ENCODE results near the gene CACNA1H.

Gene CACNA1H

DNA sequence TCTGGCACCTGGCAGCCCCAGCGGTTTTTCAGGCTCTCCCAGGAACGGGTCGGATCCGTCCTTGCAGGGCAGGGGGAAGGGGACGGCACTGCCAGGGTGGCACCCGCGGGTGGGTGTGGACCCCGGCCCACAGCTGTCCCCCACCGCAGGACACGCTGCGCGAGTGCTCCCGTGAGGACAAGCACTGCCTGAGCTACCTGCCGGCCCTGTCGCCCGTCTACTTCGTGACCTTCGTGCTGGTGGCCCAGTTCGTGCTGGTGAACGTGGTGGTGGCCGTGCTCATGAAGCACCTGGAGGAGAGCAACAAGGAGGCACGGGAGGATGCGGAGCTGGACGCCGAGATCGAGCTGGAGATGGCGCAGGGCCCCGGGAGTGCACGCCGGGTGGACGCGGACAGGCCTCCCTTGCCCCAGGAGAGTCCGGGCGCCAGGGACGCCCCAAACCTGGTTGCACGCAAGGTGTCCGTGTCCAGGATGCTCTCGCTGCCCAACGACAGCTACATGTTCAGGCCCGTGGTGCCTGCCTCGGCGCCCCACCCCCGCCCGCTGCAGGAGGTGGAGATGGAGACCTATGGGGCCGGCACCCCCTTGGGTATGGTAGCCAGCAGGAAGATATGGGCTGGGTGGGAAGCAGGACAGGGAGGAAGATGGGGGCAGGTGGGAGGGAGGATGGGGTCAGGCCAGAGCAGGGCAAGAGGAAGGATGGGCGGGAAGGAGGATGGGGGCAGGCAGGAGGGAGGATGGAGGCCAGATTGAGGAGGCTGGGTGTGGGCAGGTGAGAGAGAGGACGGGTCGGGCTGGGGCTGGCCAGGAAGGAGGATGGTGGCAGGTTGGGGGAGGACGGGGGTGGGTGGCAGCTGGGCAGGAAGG lies 65.4 kb downstream of the CACNA1H start:
- Histone ChIP-seq H3K79me2 (ENCODE audit: low read length) (no peaks in the 10 kb centered on the region), H2AFZ (ENCODE audit: low read depth, low read length) (no peak overlapping the region), H3K27ac (ENCODE audit: low read length) (no peak overlapping the region), H3K9ac (ENCODE audit: low read length) (no peak overlapping the region), H3K27me3 (ENCODE audit: low read depth, low read length) (no peaks in the 10 kb centered on the region), H3K9me3 (ENCODE audit: insufficient read depth, low read length) (no peaks in the 10 kb centered on the region), H3K36me3 (replicated peaks; ENCODE audit: low read depth, low read length) (no peaks in the 10 kb centered on the region), H3K4me1 (ENCODE audit: low read length) (no peaks in the 10 kb centered on the region), H4K20me1 (ENCODE audit: insufficient read depth, low read length) (no peaks in the 10 kb centered on the region), H3K4me2 (ENCODE audit: low read length) (no peak overlapping the region), H3K4me3 (ENCODE audit: low read length) (no peak overlapping the region)
- TF ChIP-seq EZH2phosphoT487 (IDR thresholded peaks at IDR 0.05; ENCODE audit: low read depth) = no peak
- TF ChIP-seq, protein P1, sequence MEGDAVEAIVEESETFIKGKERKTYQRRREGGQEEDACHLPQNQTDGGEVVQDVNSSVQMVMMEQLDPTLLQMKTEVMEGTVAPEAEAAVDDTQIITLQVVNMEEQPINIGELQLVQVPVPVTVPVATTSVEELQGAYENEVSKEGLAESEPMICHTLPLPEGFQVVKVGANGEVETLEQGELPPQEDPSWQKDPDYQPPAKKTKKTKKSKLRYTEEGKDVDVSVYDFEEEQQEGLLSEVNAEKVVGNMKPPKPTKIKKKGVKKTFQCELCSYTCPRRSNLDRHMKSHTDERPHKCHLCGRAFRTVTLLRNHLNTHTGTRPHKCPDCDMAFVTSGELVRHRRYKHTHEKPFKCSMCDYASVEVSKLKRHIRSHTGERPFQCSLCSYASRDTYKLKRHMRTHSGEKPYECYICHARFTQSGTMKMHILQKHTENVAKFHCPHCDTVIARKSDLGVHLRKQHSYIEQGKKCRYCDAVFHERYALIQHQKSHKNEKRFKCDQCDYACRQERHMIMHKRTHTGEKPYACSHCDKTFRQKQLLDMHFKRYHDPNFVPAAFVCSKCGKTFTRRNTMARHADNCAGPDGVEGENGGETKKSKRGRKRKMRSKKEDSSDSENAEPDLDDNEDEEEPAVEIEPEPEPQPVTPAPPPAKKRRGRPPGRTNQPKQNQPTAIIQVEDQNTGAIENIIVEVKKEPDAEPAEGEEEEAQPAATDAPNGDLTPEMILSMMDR (IDR thresholded peaks at IDR 0.05; ENCODE audit: low read depth, low read length) = no peak

DNA sequence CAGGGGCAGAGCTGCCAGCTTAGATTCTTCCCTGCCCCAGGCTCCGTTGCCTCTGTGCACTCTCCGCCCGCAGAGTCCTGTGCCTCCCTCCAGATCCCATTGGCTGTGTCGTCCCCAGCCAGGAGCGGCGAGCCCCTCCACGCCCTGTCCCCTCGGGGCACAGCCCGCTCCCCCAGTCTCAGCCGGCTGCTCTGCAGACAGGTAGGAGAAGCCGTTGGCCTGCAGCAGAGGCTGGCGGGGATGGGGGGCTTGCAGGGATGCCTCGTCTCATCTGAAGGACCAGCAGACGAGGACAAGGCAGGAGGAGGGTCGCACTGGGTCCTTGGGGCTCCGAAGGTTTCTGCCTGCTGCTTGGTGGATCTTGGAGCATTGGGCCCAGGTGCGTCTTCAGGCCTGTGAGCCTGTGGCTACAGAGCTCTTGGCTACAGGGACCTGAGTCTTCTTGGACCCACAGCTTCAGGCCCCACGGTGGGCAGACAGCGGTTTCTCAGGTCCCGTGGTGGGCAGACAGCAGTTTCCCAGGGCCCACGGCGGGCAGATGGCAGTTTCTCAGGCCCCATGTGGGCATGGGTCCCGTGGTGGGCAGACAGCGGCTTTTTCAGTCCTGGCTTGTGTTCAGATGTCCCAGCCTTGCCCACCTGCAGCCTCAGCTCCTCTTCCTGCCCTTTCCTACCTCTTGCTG lies 66.2 kb downstream of the CACNA1H start:
- no peaks in the 10 kb centered on the region for H3K9me3 ChIP-seq (ENCODE audit: insufficient read depth, low read length)
- H3K4me2 ChIP-seq (ENCODE audit: low read length) = no peak overlapping the region
- no peak overlapping the region for H3K27ac ChIP-seq (ENCODE audit: low read length)
- H3K27me3 ChIP-seq (ENCODE audit: low read depth, low read length) = no peaks in the 10 kb centered on the region
- H3K36me3 ChIP-seq (replicated peaks; ENCODE audit: low read depth, low read length) = no peaks in the 10 kb centered on the region
- H3K9ac ChIP-seq (ENCODE audit: low read length) = no peak overlapping the region
- H3K4me3 ChIP-seq (ENCODE audit: low read length) = no peak overlapping the region
- H4K20me1 ChIP-seq (ENCODE audit: insufficient read depth, low read length) = no peaks in the 10 kb centered on the region
- no peaks in the 10 kb centered on the region for H3K4me1 ChIP-seq (ENCODE audit: low read length)
- no peaks in the 10 kb centered on the region for H3K79me2 ChIP-seq (ENCODE audit: low read length)
- H2AFZ ChIP-seq (ENCODE audit: low read depth, low read length) = no peak overlapping the region
- no peak for TF ChIP-seq EZH2phosphoT487 (IDR thresholded peaks at IDR 0.05; ENCODE audit: low read depth)
- TF ChIP-seq, protein P1 (IDR thresholded peaks at IDR 0.05; ENCODE audit: low read depth, low read length) = no peak

DNA sequence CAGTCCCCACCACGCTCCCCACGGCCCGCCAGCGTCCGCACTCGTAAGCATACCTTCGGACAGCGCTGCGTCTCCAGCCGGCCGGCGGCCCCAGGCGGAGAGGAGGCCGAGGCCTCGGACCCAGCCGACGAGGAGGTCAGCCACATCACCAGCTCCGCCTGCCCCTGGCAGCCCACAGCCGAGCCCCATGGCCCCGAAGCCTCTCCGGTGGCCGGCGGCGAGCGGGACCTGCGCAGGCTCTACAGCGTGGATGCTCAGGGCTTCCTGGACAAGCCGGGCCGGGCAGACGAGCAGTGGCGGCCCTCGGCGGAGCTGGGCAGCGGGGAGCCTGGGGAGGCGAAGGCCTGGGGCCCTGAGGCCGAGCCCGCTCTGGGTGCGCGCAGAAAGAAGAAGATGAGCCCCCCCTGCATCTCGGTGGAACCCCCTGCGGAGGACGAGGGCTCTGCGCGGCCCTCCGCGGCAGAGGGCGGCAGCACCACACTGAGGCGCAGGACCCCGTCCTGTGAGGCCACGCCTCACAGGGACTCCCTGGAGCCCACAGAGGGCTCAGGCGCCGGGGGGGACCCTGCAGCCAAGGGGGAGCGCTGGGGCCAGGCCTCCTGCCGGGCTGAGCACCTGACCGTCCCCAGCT lies 67.3 kb downstream of the CACNA1H start:
- no peaks in the 10 kb centered on the region for H3K27me3 ChIP-seq (ENCODE audit: low read depth, low read length)
- H3K27ac ChIP-seq (ENCODE audit: low read length) = no peak overlapping the region
- no peak overlapping the region for H3K9ac ChIP-seq (ENCODE audit: low read length)
- H2AFZ ChIP-seq (ENCODE audit: low read depth, low read length) = no peak overlapping the region
- no peak overlapping the region for H3K4me2 ChIP-seq (ENCODE audit: low read length)
- H4K20me1 ChIP-seq (ENCODE audit: insufficient read depth, low read length) = no peaks in the 10 kb centered on the region
- H3K79me2 ChIP-seq (ENCODE audit: low read length) = no peaks in the 10 kb centered on the region
- H3K36me3 ChIP-seq (replicated peaks; ENCODE audit: low read depth, low read length) = no peaks in the 10 kb centered on the region
- H3K9me3 ChIP-seq (ENCODE audit: insufficient read depth, low read length) = no peaks in the 10 kb centered on the region
- TF ChIP-seq, protein P1 (IDR thresholded peaks at IDR 0.05; ENCODE audit: low read depth, low read length) = no peak
- no peak for TF ChIP-seq EZH2phosphoT487 (IDR thresholded peaks at IDR 0.05; ENCODE audit: low read depth)
- H3K4me1 ChIP-seq (ENCODE audit: low read length) = no peaks in the 10 kb centered on the region
- no peak overlapping the region for H3K4me3 ChIP-seq (ENCODE audit: low read length)

All from OCI-LY3 (cell line).